K562 (cell line): ENCODE measurements around the gene MALSU1. TPM values are rescaled to one million over a fixed set of nuclear protein-coding genes. Genes with fewer than 3 reads are reported as not detected.

Source experiments
- ATAC-seq: fragments of 200-7000 bp; cut with Tn5 transposase; 3 replicates; pipeline ENCODE4 v1.9.1; 2020; ENCODE audit warnings: moderate library complexity
- BruUV-seq: library from RNA; stranded (reverse); fragments of 400-500 nt; replicated peaks from 2 replicates; lab custom pipeline; 2021; lab: Mats Ljungman, UMichigan
- CTCF ChIA-PET: fragments of 300-600 bp; formaldehyde crosslinking; extraction: SDS; loops from one replicate; lab custom pipeline; 2021; ENCODE audit warnings: low intra/inter-chr PET ratio; lab: Yijun Ruan, JAX
- POLR2A ChIA-PET: fragments of 300-600, 350-650 bp; sonication (Branson Sonifier 250); formaldehyde crosslinking; extraction: SDS; loops from one replicate; lab custom pipeline; 2021; ENCODE audit warnings: antibody characterized with exemption, inconsistent platforms; lab: Yijun Ruan, JAX
- DNase-seq, 4 experiments: peaks; one replicate each; pipeline versions ENCODE4 v3.0.0 to v3.0.0-alpha.2; 2011 to 2018; ENCODE audit warnings: low spot score in 3 of 4, mixed read lengths in 3 of 4; ENCODE audit errors: extremely low read depth in 1 of 4
- FAIRE-seq: peaks from 2 replicates; lab custom pipeline; 2011; peaks lifted over from hg19 to GRCh38; lab: Jason Lieb, UNC
- H2AFZ ChIP-seq: 2 replicates; pipeline ENCODE4 v1.6.0; 2011; ENCODE audit warnings: low read depth, low read length, control low read depth, inconsistent platforms
- H3K27ac ChIP-seq: fragments of 200-600 bp; 3 replicates; pipeline ENCODE4 v1.8.0; 2011; ENCODE audit warnings: low read depth, mild to moderate bottlenecking, control low read depth, inconsistent platforms, low read length, moderate library complexity, mixed read lengths; ENCODE audit errors: extremely low read depth
- H3K27me3 ChIP-seq, 2 experiments: fragments of 300-600 bp in 1 of 2; 2 replicates in 1 of 2; 3 replicates in 1 of 2; pipeline versions ENCODE4 v1.6.0 to v1.8.0; 2011; ENCODE audit warnings: inconsistent platforms in 2 of 2, low read length in 2 of 2, mild to moderate bottlenecking in 1 of 2, mixed read lengths in 1 of 2, moderate library complexity in 1 of 2; ENCODE audit not compliant: control insufficient read depth in 2 of 2, insufficient read depth in 2 of 2
- H3K36me3 ChIP-seq: fragments of 300-600 bp; 3 replicates; pipeline ENCODE4 v1.8.0; 2011; ENCODE audit warnings: mild to moderate bottlenecking, low read length, inconsistent platforms; ENCODE audit not compliant: control insufficient read depth, insufficient read depth
- H3K4me1 ChIP-seq, 2 experiments: fragments of 200-600 bp in 1 of 2; replicated peaks in 1 of 2; 2 replicates in 1 of 2; 3 replicates in 1 of 2; pipeline versions ENCODE4 v1.5.1 to v1.8.0; 2011; ENCODE audit warnings: inconsistent platforms in 2 of 2, low read length in 2 of 2, mild to moderate bottlenecking in 1 of 2, mixed read lengths in 1 of 2, moderate library complexity in 1 of 2; ENCODE audit not compliant: control insufficient read depth in 2 of 2, insufficient read depth in 2 of 2
- H3K4me2 ChIP-seq: 2 replicates; pipeline ENCODE4 v1.6.1; 2011; ENCODE audit warnings: low read length, control low read depth, inconsistent platforms, mixed read lengths; ENCODE audit not compliant: insufficient read depth
- H3K4me3 ChIP-seq: fragments of 200-600 bp; sonication (generic), shearing (Covaris generic); 2 replicates; pipeline ENCODE4 v1.5.1; 2016; ENCODE audit warnings: control low read depth, inconsistent platforms
- H3K79me2 ChIP-seq: fragments of 200-600 bp; 3 replicates; pipeline ENCODE4 v1.8.0; 2011; ENCODE audit warnings: low read length, inconsistent platforms; ENCODE audit not compliant: control insufficient read depth, insufficient read depth
- H3K9ac ChIP-seq, 2 experiments: 2 replicates each; pipeline versions ENCODE4 v1.6.0 to v1.6.1; 2011; ENCODE audit warnings: low read depth in 2 of 2, low read length in 2 of 2, control low read depth in 1 of 2, inconsistent platforms in 1 of 2, mild to moderate bottlenecking in 1 of 2, mixed read lengths in 1 of 2; ENCODE audit not compliant: insufficient read depth in 1 of 2
- H3K9me1 ChIP-seq: one replicate; pipeline ENCODE4 v1.6.0; 2011; ENCODE audit warnings: inconsistent platforms, mild to moderate bottlenecking, low read length, moderate library complexity; ENCODE audit not compliant: control insufficient read depth, insufficient read depth
- H3K9me3 ChIP-seq: replicated peaks from 2 replicates; pipeline ENCODE4 v1.5.1; 2011; ENCODE audit warnings: low read depth, low read length, inconsistent platforms; ENCODE audit not compliant: control insufficient read depth, insufficient read depth
- H4K20me1 ChIP-seq: replicated peaks from 2 replicates; pipeline ENCODE4 v1.6.1; 2011; ENCODE audit warnings: low read length, inconsistent platforms, mixed read lengths; ENCODE audit not compliant: control insufficient read depth, insufficient read depth
- ZC3H4 ChIP-seq: sonication (generic); formaldehyde crosslinking; IDR thresholded peaks from 2 replicates; pipeline ENCODE4 v1.9.0; 2021; ENCODE audit warnings: missing genetic modification reagents, borderline replicate concordance
- ZFP1 ChIP-seq: fragments of 450-650 bp; formaldehyde crosslinking; IDR thresholded peaks from 2 replicates; pipeline ENCODE4 v1.4.0; 2020; ENCODE audit warnings: mild to moderate bottlenecking, mixed read lengths
- ZFX ChIP-seq: sonication (generic); formaldehyde crosslinking; IDR thresholded peaks from 2 replicates; pipeline ENCODE4 v1.8.0; 2022; ENCODE audit warnings: mild to moderate bottlenecking, missing genetic modification reagents, moderate library complexity
- ZNF551 ChIP-seq: fragments of 250-450 bp; sonication (Bioruptor Pico); IDR thresholded peaks from 2 replicates; pipeline ENCODE4 v1.5.0; 2021; ENCODE audit warnings: mild to moderate bottlenecking, moderate library complexity
- whole genome bisulfite sequencing: fragments of 100-300 bp; shearing (Covaris generic); methylation state at CpG from one replicate; pipeline ENCODE4 v1.1.6; 2016; ENCODE audit warnings: low coverage, mixed read lengths; ENCODE audit not compliant: insufficient coverage; ENCODE audit errors: missing lambda C conversion rate; 5-methylcytosine and 5-hydroxymethylcytosine counted together
- in situ Hi-C: fragments of 300-500 bp; cut with MboI; formaldehyde crosslinking; loops from 4 replicates; pipeline ENCODE4 v1.15.0; 2018; ENCODE audit warnings: inconsistent platforms, mixed read lengths
- intact Hi-C: fragments of 100-400 bp; cut with micrococcal nuclease; formaldehyde crosslinking; loops from 2 replicates; pipeline ENCODE4 v1.14.2; 2022
- polyA plus RNA-seq, 8 experiments: library from polyadenylated mRNA; depleted of rRNA in 4 of 8; stranded (reverse) in 5 of 8; unstranded in 3 of 8; fragments of >200 nt; fragmentation: Nextera tagmentation in 2 of 8; fragmentation: Illumina TruSeq in 1 of 8; extraction: Ambion mirVana in 2 of 8; extraction: Trizol in 1 of 8; gene quantifications; 2 replicates each; pipeline versions ENCODE4 v1.2.1 to v1.2.3, GENCODE V29; 2011 to 2014; ENCODE audit warnings: inconsistent platforms in 1 of 8, missing spikeins in 1 of 8
- total RNA-seq, 7 experiments: library from RNA; depleted of rRNA in 6 of 7; stranded (reverse); fragments of >200 nt in 6 of 7; fragmentation: Illumina TruSeq in 2 of 7; extraction: Trizol in 2 of 7; gene quantifications; 2 replicates each; pipeline versions ENCODE4 v1.2.1 to v1.2.3, GENCODE V29; 2011 to 2021; ENCODE audit warnings: low replicate concordance in 1 of 7
- TF ChIP-seq, protein P1 (sequence below): sonication (generic); formaldehyde crosslinking; IDR thresholded peaks from 2 replicates; pipeline ENCODE4 v1.8.1; 2023; ENCODE audit warnings: mild to moderate bottlenecking, missing genetic modification reagents

Gene MALSU1
- total and polyA plus RNA-seq, 9 of the 15 experiments (the other 6 are each of a cell fraction or from before 2014, with no cell fraction given) = 12.3 to 308 (median 81.2) TPM

DNA sequence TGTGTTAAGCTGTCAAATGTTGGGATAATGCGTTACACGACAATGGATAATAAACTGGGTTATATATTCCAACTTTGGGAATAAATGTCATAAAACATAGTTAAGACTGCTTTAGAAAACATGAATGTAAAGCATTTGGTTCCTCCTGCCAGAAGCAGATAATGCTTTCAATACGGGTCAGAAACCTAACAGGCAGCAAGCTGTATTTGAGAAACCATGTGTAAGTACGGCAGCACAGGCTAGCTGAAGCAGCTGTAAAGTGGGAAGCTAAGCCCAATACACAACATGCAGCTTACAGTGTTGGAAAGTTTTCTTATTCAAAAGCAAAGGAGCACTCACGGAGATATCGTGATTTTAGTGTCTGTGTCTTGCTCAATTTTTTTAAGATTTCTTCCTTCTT, 46.5 kb downstream of the MALSU1 start:
- Histone ChIP-seq H3K79me2 (peaks cover 9% of the 10 kb centered on the region; the same call in 2 of the 3 replicates), H3K9me1 (no peaks in the 10 kb centered on the region), H3K4me3 (no peak overlapping the region), H3K36me3 (peaks cover 87% of the 10 kb centered on the region), H3K27ac (no peak overlapping the region), H3K27me3 (no peaks in the 10 kb centered on the region), H4K20me1 (no peaks in the 10 kb centered on the region), H3K9ac (no peak overlapping the region), H3K4me1 (peaks cover 8 to 25% of the 10 kb centered on the region in 2 experiments), H2AFZ (no peak overlapping the region), H3K9me3 (no peaks in the 10 kb centered on the region), H3K4me2 (no peak overlapping the region)
- DNase-seq (no peak), FAIRE-seq (no peak), ATAC-seq (no peak)
- intact Hi-C loops (loop anchor here (5.0 kb wide), 1 partner anchor 187 kb away; the partner anchor contains the start of gene TRA2A), in situ Hi-C loops (no loop called here)
- ChIA-PET POLR2A (interaction anchor here (1.4 to 2.6 kb wide), 2 partner anchors 8 to 12 kb away, joined by 4 to 6 read pairs; no protein-coding TSS in a partner anchor), CTCF (no interaction called here)
- TF ChIP-seq ZC3H4 (no peak), ZFP1 (CRISPR knock-in tag) (no peak), ZFX (0 out of 2 replicates have a peak, but pooled peaks have one; percentile 16)
- WGBS = 95% methylated on average over 6 of the region's 6 CpGs
- BruUV-seq = no TSS peak

DNA sequence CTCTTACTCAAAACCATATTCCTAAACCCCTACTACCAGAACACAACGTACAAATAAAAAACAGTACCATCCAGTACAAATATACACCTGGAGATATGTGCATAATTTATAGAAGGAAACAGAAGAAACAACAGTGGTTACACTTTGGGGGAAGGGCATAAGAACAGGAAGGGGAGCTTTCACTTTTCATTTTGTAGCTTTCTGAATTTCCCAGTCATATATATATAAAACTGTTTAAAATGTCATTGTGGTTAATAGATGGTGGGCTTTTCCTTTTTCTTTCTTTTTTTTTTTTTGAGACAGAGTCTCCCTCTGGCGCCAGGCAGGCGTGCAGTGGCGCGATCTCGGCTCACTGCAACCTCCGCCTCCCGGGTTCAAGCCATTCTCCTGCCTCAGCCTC, 47.2 kb downstream of the MALSU1 start:
- no peak overlapping the region for H3K4me3 ChIP-seq
- peaks cover 88% of the 10 kb centered on the region for H3K36me3 ChIP-seq

More for the DNA sequence above, 47.2 kb downstream of the MALSU1 start:
- H3K79me2 ChIP-seq = peaks cover 9% of the 10 kb centered on the region; the same call in 2 of the 3 replicates
- no TSS peak for BruUV-seq
- ChIA-PET POLR2A (interaction anchor here (1.4 to 2.6 kb wide), 2 partner anchors 9 to 12 kb away, joined by 4 to 6 read pairs; no protein-coding TSS in a partner anchor), CTCF (no interaction called here)
- no peak for FAIRE-seq
- no peaks in the 10 kb centered on the region for H3K27me3 ChIP-seq
- H3K27ac ChIP-seq = peak overlapping the region; percentile 87; the same call in 1 of the 3 replicates
- H2AFZ ChIP-seq = no peak overlapping the region
- H4K20me1 ChIP-seq = no peaks in the 10 kb centered on the region
- no peak for ATAC-seq
- H3K4me1 ChIP-seq = peaks cover 8 to 25% of the 10 kb centered on the region in 2 experiments
- no peaks in the 10 kb centered on the region for H3K9me3 ChIP-seq
- H3K9ac ChIP-seq = no peak overlapping the region; a peak in 1 of 4 replicates
- H3K9me1 ChIP-seq = no peaks in the 10 kb centered on the region
- DNase-seq = no peak
- intact Hi-C loops = loop anchor here (5.0 kb wide), 1 partner anchor 186 kb away; the partner anchor contains the start of gene TRA2A
- in situ Hi-C loops = no loop called here
- H3K4me2 ChIP-seq = no peak overlapping the region
- WGBS = 91% methylated on average over 8 of the region's 8 CpGs
- TF ChIP-seq ZNF551 (CRISPR knock-in tag) = no peak
- TF ChIP-seq, protein P1, sequence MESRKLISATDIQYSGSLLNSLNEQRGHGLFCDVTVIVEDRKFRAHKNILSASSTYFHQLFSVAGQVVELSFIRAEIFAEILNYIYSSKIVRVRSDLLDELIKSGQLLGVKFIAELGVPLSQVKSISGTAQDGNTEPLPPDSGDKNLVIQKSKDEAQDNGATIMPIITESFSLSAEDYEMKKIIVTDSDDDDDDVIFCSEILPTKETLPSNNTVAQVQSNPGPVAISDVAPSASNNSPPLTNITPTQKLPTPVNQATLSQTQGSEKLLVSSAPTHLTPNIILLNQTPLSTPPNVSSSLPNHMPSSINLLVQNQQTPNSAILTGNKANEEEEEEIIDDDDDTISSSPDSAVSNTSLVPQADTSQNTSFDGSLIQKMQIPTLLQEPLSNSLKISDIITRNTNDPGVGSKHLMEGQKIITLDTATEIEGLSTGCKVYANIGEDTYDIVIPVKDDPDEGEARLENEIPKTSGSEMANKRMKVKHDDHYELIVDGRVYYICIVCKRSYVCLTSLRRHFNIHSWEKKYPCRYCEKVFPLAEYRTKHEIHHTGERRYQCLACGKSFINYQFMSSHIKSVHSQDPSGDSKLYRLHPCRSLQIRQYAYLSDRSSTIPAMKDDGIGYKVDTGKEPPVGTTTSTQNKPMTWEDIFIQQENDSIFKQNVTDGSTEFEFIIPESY (CRISPR knock-in tag) = peak; percentile 75
